Ovary (tissue), 9 donors: ENCODE measurements around the gene POR. TPM values are rescaled to one million over a fixed set of nuclear protein-coding genes. Genes with fewer than 3 reads are reported as not detected.

ENCODE experiments used
- DNase-seq, 5 donors: peaks; one replicate each; pipeline ENCODE4 v3.0.0-alpha.2; 2019 to 2020
- H3K27ac ChIP-seq, 2 donors: fragments of 200-600 bp; one replicate each; pipeline versions ENCODE4 v1.5.1 to v1.8.0; 2019 to 2022
- H3K27me3 ChIP-seq: fragments of 200-600 bp; one replicate; pipeline ENCODE4 v1.8.0; 2022
- H3K36me3 ChIP-seq: fragments of 200-600 bp; sonication (generic); one replicate; pipeline ENCODE4 v1.5.1; 2019
- H3K4me1 ChIP-seq: one replicate; pipeline ENCODE4 v1.8.1; 2013; ENCODE audit warnings: mild to moderate bottlenecking, moderate library complexity; ENCODE audit not compliant: insufficient read depth
- H3K4me3 ChIP-seq: fragments of 200-600 bp; sonication (generic); one replicate; pipeline ENCODE4 v1.5.1; 2017
- H3K9me3 ChIP-seq, 2 donors: fragments of 200-600 bp in 1 of 2; sonication (generic) in 1 of 2; one replicate each; pipeline versions ENCODE4 v1.5.1 to v1.8.1; 2013 to 2019; ENCODE audit warnings: mild to moderate bottlenecking in 1 of 2, moderate library complexity in 1 of 2
- CTCF ChIP-seq, 3 donors: fragments of 450-650 bp in 2 of 3; fragments of 200-600 bp in 1 of 3; IDR thresholded peaks; one replicate each; pipeline versions ENCODE4 v1.5.1 to v1.8.0; 2016 to 2022; ENCODE audit warnings: antibody characterized with exemption in 3 of 3, mild to moderate bottlenecking in 1 of 3
- EP300 ChIP-seq: sonication (generic); formaldehyde crosslinking; IDR thresholded peaks from one replicate; pipeline ENCODE4 v1.6.1; 2017; ENCODE audit warnings: antibody characterized with exemption
- POLR2A ChIP-seq: fragments of 450-650 bp; IDR thresholded peaks from one replicate; pipeline ENCODE4 v1.6.1; 2017; ENCODE audit warnings: antibody characterized with exemption, mild to moderate bottlenecking, moderate library complexity
- WGBS, 3 donors: extraction: QIAGEN DNeasy Blood & Tissue Kit in 1 of 3; methylation state at CpG; one replicate each; pipeline versions ENCODE4 v1.1.5 to v1.1.7; 2013 to 2017; 5-methylcytosine and 5-hydroxymethylcytosine counted together
- intact Hi-C, 4 donors: fragments of 100-400 bp; cut with DNase I; formaldehyde crosslinking; loops; one replicate each; pipeline versions ENCODE4 v1.11.0 to v1.15.1; 2022 to 2023
- polyA plus RNA-seq, 2 donors: library from polyadenylated mRNA; stranded (reverse); fragments of 200-250 nt in 1 of 2; fragments of 350-450 nt in 1 of 2; fragmentation: Illumina TruSeq in 1 of 2; extraction: RNeasy Lipid Tissue Mini Kit (QIAGEN cat#74804) in 1 of 2; gene quantifications; one replicate each; pipeline ENCODE4 v1.2.3, GENCODE V29; 2013 to 2014
- total RNA-seq, 7 donors: library from RNA; depleted of rRNA in 2 of 7; stranded (reverse); fragments of >200 nt in 2 of 7; fragmentation: NEBNext Ultra II Directional in 3 of 7; extraction: Animal tissue kit (Norgen Biotek cat#: 25700) in 3 of 7; gene quantifications; one replicate each; pipeline versions ENCODE4 v1.1.0 to v1.2.4, GENCODE V29; 2016 to 2023
- donor health status: DM: no; HTN: no; CAD: no; lungs with moderate emphysema.
- donor health status: DM: no; HTN: no; CAD: no.
- donor health status: Bipolar disorder and iron deficiency.
- donor health status: DM: yes; HTN: yes; CAD: no.
- donor health status: DM: no; HTN: no; CAD: no.
- donor health status: DM: yes; HTN: yes; CAD: no.

POR gene
- total and polyA plus RNA-seq, 9 donors: 71.8 to 191 (median 144) TPM

DNA sequence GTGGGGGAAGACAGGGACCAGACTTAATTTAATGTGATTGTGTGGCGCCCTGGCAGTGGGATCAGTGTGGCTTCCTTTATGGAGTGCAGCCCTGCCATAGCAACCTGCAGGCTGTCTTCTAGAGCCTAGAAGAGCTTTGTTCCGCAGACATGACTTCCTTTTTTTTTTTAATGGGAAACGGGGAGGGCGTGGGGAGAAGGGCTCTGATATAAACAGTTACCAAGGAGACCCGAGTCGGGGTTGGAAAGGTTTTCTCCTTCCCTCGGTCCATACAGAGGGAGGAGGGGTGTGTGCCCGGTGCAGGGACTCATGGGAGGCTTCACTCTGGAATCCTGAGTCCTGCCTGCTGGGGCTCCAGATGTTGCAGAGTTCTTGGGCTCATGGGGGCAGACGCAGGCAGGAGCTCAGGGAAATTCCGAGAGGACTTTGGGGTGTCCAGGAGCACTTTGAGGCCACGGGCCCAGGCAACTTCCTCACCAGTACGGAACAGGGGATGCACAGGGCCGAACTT is 52.6 kb downstream of the POR start:
- H3K4me3 ChIP-seq: no peak overlapping the region
- no peaks in the 10 kb centered on the region for H3K27me3 ChIP-seq
- H3K27ac ChIP-seq: peak overlapping the region; percentile 32 to 54
- H3K9me3 ChIP-seq: no peaks in the 10 kb centered on the region
- intact Hi-C loops: no loop called here
- peak; percentile 65 to 74 (median 69) for DNase-seq
- 14 to 22% (median 18%) methylated on average over 13 of the region's 13 CpGs for WGBS, 3 donors
- H3K36me3 ChIP-seq: no peaks in the 10 kb centered on the region
- TF ChIP-seq POLR2A: no peak
- no peak for TF ChIP-seq EP300
- TF ChIP-seq CTCF (IDR thresholded peaks at IDR 0.05): no peak
- H3K4me1 ChIP-seq: peaks cover 51% of the 10 kb centered on the region

DNA sequence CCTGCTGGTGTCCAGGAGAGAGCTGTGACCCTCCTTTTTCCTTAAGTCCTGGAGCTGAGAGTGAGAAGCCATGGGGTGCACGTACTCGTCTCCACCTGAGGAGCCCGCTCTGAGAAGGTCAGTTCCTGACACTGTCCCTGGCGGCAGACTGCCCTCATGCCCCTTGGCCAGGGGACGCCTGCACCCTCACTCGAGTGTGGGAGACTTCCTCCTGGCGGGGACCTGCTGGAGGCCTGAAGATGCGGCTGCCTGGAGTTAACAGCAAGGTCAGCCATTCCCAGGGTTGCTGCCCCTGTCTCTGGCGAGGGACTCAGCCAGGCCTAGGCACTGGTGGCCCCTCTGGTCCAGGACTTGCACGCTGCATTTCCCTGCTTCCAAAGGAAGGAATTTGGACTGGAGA is 53.1 kb downstream of the POR start:
- Histone ChIP-seq H3K4me1 (peaks cover 47% of the 10 kb centered on the region), H3K36me3 (no peaks in the 10 kb centered on the region), H3K4me3 (no peak overlapping the region), H3K27ac (peak overlapping the region; percentile 32 to 40), H3K27me3 (no peaks in the 10 kb centered on the region), H3K9me3 (no peaks in the 10 kb centered on the region)
- WGBS, 3 donors: 54 to 73% (median 58%) methylated on average over 6 to 10 of the region's 10 CpGs
- intact Hi-C loops: no loop called here
- TF ChIP-seq POLR2A: no peak
- no peak for TF ChIP-seq CTCF (IDR thresholded peaks at IDR 0.05)
- TF ChIP-seq EP300: no peak
- DNase-seq: peak in 2 of 5 donors; percentile 40 to 50

- intact Hi-C loops: no loop called here
- Histone ChIP-seq H3K4me1 (peaks cover 43% of the 10 kb centered on the region), H3K9me3 (no peaks in the 10 kb centered on the region), H3K36me3 (no peaks in the 10 kb centered on the region), H3K27ac (peak overlapping the region in 1 of 2 donors; percentile 40), H3K27me3 (no peaks in the 10 kb centered on the region), H3K4me3 (no peak overlapping the region)
- 64 to 75% (median 71%) methylated on average over 12 of the region's 12 CpGs for WGBS, 3 donors
- TF ChIP-seq CTCF (IDR thresholded peaks at IDR 0.05): no peak
- TF ChIP-seq EP300: no peak
- TF ChIP-seq POLR2A: no peak
- DNase-seq: peak in 3 of 5 donors; percentile 27 to 56 (median 46)
These were observed 53.6 kb downstream of the POR start for GRCh38 chr7:75968561-75969001.

- H3K4me1 ChIP-seq: peaks cover 42% of the 10 kb centered on the region
- no peaks in the 10 kb centered on the region for H3K27me3 ChIP-seq
- H3K36me3 ChIP-seq: no peaks in the 10 kb centered on the region
- TF ChIP-seq EP300 (no peak), CTCF (IDR thresholded peaks at IDR 0.05) (no peak), POLR2A (no peak)
- DNase-seq: peak in 4 of 5 donors; percentile 43 to 57 (median 52)
- H3K4me3 ChIP-seq: no peak overlapping the region
- WGBS, 3 donors: 57 to 66% (median 61%) methylated on average over 13 of the region's 13 CpGs
- intact Hi-C loops: no loop called here
- peak overlapping the region in 1 of 2 donors; percentile 40 for H3K27ac ChIP-seq
- H3K9me3 ChIP-seq: no peaks in the 10 kb centered on the region
These were observed 54.2 kb downstream of the POR start for GRCh38 chr7:75969182-75969581.
